K562 (cell line): ENCODE measurements around the gene USF2. TPM values are rescaled to one million over a fixed set of nuclear protein-coding genes. Genes with fewer than 3 reads are reported as not detected.

Source experiments
- ATAC-seq: fragments of 200-7000 bp; cut with Tn5 transposase; 3 replicates; pipeline ENCODE4 v1.9.1; 2020; ENCODE audit warnings: moderate library complexity
- BruUV-seq: library from RNA; stranded (reverse); fragments of 400-500 nt; replicated peaks from 2 replicates; lab custom pipeline; 2021; lab: Mats Ljungman, UMichigan
- CTCF ChIA-PET: fragments of 300-600 bp; formaldehyde crosslinking; extraction: SDS; loops from one replicate; lab custom pipeline; 2021; ENCODE audit warnings: low intra/inter-chr PET ratio; lab: Yijun Ruan, JAX
- POLR2A ChIA-PET: fragments of 300-600, 350-650 bp; sonication (Branson Sonifier 250); formaldehyde crosslinking; extraction: SDS; loops from one replicate; lab custom pipeline; 2021; ENCODE audit warnings: antibody characterized with exemption, inconsistent platforms; lab: Yijun Ruan, JAX
- DNase-seq, 4 experiments: peaks; one replicate each; pipeline versions ENCODE4 v3.0.0 to v3.0.0-alpha.2; 2011 to 2018; ENCODE audit warnings: low spot score in 3 of 4, mixed read lengths in 3 of 4; ENCODE audit errors: extremely low read depth in 1 of 4
- FAIRE-seq: peaks from 2 replicates; lab custom pipeline; 2011; peaks lifted over from hg19 to GRCh38; lab: Jason Lieb, UNC
- H2AFZ ChIP-seq: 2 replicates; pipeline ENCODE4 v1.6.0; 2011; ENCODE audit warnings: low read depth, low read length, control low read depth, inconsistent platforms
- H3K27ac ChIP-seq: fragments of 200-600 bp; 3 replicates; pipeline ENCODE4 v1.8.0; 2011; ENCODE audit warnings: low read depth, mild to moderate bottlenecking, control low read depth, inconsistent platforms, low read length, moderate library complexity, mixed read lengths; ENCODE audit errors: extremely low read depth
- H3K27me3 ChIP-seq, 2 experiments: fragments of 300-600 bp in 1 of 2; 2 replicates in 1 of 2; 3 replicates in 1 of 2; pipeline versions ENCODE4 v1.6.0 to v1.8.0; 2011; ENCODE audit warnings: inconsistent platforms in 2 of 2, low read length in 2 of 2, mild to moderate bottlenecking in 1 of 2, mixed read lengths in 1 of 2, moderate library complexity in 1 of 2; ENCODE audit not compliant: control insufficient read depth in 2 of 2, insufficient read depth in 2 of 2
- H3K36me3 ChIP-seq: fragments of 300-600 bp; 3 replicates; pipeline ENCODE4 v1.8.0; 2011; ENCODE audit warnings: mild to moderate bottlenecking, low read length, inconsistent platforms; ENCODE audit not compliant: control insufficient read depth, insufficient read depth
- H3K4me1 ChIP-seq, 2 experiments: fragments of 200-600 bp in 1 of 2; replicated peaks in 1 of 2; 2 replicates in 1 of 2; 3 replicates in 1 of 2; pipeline versions ENCODE4 v1.5.1 to v1.8.0; 2011; ENCODE audit warnings: inconsistent platforms in 2 of 2, low read length in 2 of 2, mild to moderate bottlenecking in 1 of 2, mixed read lengths in 1 of 2, moderate library complexity in 1 of 2; ENCODE audit not compliant: control insufficient read depth in 2 of 2, insufficient read depth in 2 of 2
- H3K4me2 ChIP-seq: 2 replicates; pipeline ENCODE4 v1.6.1; 2011; ENCODE audit warnings: low read length, control low read depth, inconsistent platforms, mixed read lengths; ENCODE audit not compliant: insufficient read depth
- H3K4me3 ChIP-seq: fragments of 200-600 bp; sonication (generic), shearing (Covaris generic); 2 replicates; pipeline ENCODE4 v1.5.1; 2016; ENCODE audit warnings: control low read depth, inconsistent platforms
- H3K79me2 ChIP-seq: fragments of 200-600 bp; 3 replicates; pipeline ENCODE4 v1.8.0; 2011; ENCODE audit warnings: low read length, inconsistent platforms; ENCODE audit not compliant: control insufficient read depth, insufficient read depth
- H3K9ac ChIP-seq, 2 experiments: 2 replicates each; pipeline versions ENCODE4 v1.6.0 to v1.6.1; 2011; ENCODE audit warnings: low read depth in 2 of 2, low read length in 2 of 2, control low read depth in 1 of 2, inconsistent platforms in 1 of 2, mild to moderate bottlenecking in 1 of 2, mixed read lengths in 1 of 2; ENCODE audit not compliant: insufficient read depth in 1 of 2
- H3K9me1 ChIP-seq: one replicate; pipeline ENCODE4 v1.6.0; 2011; ENCODE audit warnings: inconsistent platforms, mild to moderate bottlenecking, low read length, moderate library complexity; ENCODE audit not compliant: control insufficient read depth, insufficient read depth
- H3K9me3 ChIP-seq: replicated peaks from 2 replicates; pipeline ENCODE4 v1.5.1; 2011; ENCODE audit warnings: low read depth, low read length, inconsistent platforms; ENCODE audit not compliant: control insufficient read depth, insufficient read depth
- H4K20me1 ChIP-seq: replicated peaks from 2 replicates; pipeline ENCODE4 v1.6.1; 2011; ENCODE audit warnings: low read length, inconsistent platforms, mixed read lengths; ENCODE audit not compliant: control insufficient read depth, insufficient read depth
- MEF2A ChIP-seq: IDR thresholded peaks from 2 replicates; pipeline ENCODE4 v1.6.1; 2011; ENCODE audit warnings: low read depth, mild to moderate bottlenecking, low read length, moderate library complexity; ENCODE audit not compliant: control insufficient read depth
- NR1H2 ChIP-seq: sonication (generic); formaldehyde crosslinking; IDR thresholded peaks from 2 replicates; pipeline ENCODE4 v1.4.0; 2020; ENCODE audit warnings: mild to moderate bottlenecking, missing genetic modification reagents
- SAP30 ChIP-seq: fragments of 200-600 bp; sonication (generic); IDR thresholded peaks from 2 replicates; pipeline ENCODE4 v1.6.1; 2012; ENCODE audit warnings: borderline replicate concordance, low read depth, mild to moderate bottlenecking, moderate library complexity, low read length, control low read depth, inconsistent platforms; ENCODE audit not compliant: insufficient read depth, poor library complexity, severe bottlenecking
- STAT5B ChIP-seq: fragments of 250-450 bp; sonication (Bioruptor Pico); IDR thresholded peaks from 2 replicates; pipeline ENCODE4 v1.8.0; 2021; ENCODE audit warnings: mild to moderate bottlenecking, inconsistent platforms
- ZKSCAN3 ChIP-seq: fragments of 250-450 bp; sonication (Bioruptor Pico); IDR thresholded peaks from 2 replicates; pipeline ENCODE4 v1.4.0; 2020
- ZNF589 ChIP-seq: fragments of 200-800 bp; sonication (Bioruptor generic); IDR thresholded peaks from 2 replicates; pipeline ENCODE4 v1.6.1; 2016; ENCODE audit warnings: low read depth, missing genetic modification characterization, missing compliant biosample characterization
- ZSCAN29 ChIP-seq: fragments of 450-650 bp; IDR thresholded peaks from 2 replicates; pipeline ENCODE4 v1.6.1; 2017
- WGBS: fragments of 100-300 bp; shearing (Covaris generic); methylation state at CpG from one replicate; pipeline ENCODE4 v1.1.6; 2016; ENCODE audit warnings: low coverage, mixed read lengths; ENCODE audit not compliant: insufficient coverage; ENCODE audit errors: missing lambda C conversion rate; 5-methylcytosine and 5-hydroxymethylcytosine counted together
- in situ Hi-C: fragments of 300-500 bp; cut with MboI; formaldehyde crosslinking; loops from 4 replicates; pipeline ENCODE4 v1.15.0; 2018; ENCODE audit warnings: inconsistent platforms, mixed read lengths
- intact Hi-C: fragments of 100-400 bp; cut with micrococcal nuclease; formaldehyde crosslinking; loops from 2 replicates; pipeline ENCODE4 v1.14.2; 2022
- polyA plus RNA-seq, 8 experiments: library from polyadenylated mRNA; depleted of rRNA in 4 of 8; stranded (reverse) in 5 of 8; unstranded in 3 of 8; fragments of >200 nt; fragmentation: Nextera tagmentation in 2 of 8; fragmentation: Illumina TruSeq in 1 of 8; extraction: Ambion mirVana in 2 of 8; extraction: Trizol in 1 of 8; gene quantifications; 2 replicates each; pipeline versions ENCODE4 v1.2.1 to v1.2.3, GENCODE V29; 2011 to 2014; ENCODE audit warnings: inconsistent platforms in 1 of 8, missing spikeins in 1 of 8
- total RNA-seq, 7 experiments: library from RNA; depleted of rRNA in 6 of 7; stranded (reverse); fragments of >200 nt in 6 of 7; fragmentation: Illumina TruSeq in 2 of 7; extraction: Trizol in 2 of 7; gene quantifications; 2 replicates each; pipeline versions ENCODE4 v1.2.1 to v1.2.3, GENCODE V29; 2011 to 2021; ENCODE audit warnings: low replicate concordance in 1 of 7
- TF ChIP-seq, protein P1 (sequence below), 3 experiments: IDR thresholded peaks in 2 of 3; conservative IDR thresholded peaks in 1 of 3; 2 replicates each; pipeline ENCODE4 v1.5.1; 2011 to 2012; ENCODE audit warnings: low read length in 3 of 3, mild to moderate bottlenecking in 3 of 3, control low read depth in 2 of 3, improper control_type of control experiment in 1 of 3, inconsistent platforms in 1 of 3, low read depth in 1 of 3, mixed read lengths in 1 of 3, moderate library complexity in 1 of 3; ENCODE audit not compliant: insufficient read depth in 2 of 3
- TF ChIP-seq, protein P2 (sequence below), 2 experiments: fragments of 450-650 bp in 1 of 2; sonication (generic) in 1 of 2; formaldehyde crosslinking; conservative IDR thresholded peaks; 2 replicates each; pipeline versions ENCODE4 v1.4.0 to v1.8.1; 2020 to 2022; ENCODE audit warnings: mild to moderate bottlenecking in 1 of 2, missing genetic modification reagents in 1 of 2
- TF ChIP-seq, protein P3 (sequence below): fragments of 250-450 bp; sonication (Bioruptor Pico); IDR thresholded peaks from 2 replicates; pipeline ENCODE4 v1.8.0; 2022; ENCODE audit warnings: inconsistent platforms, mild to moderate bottlenecking, moderate library complexity, borderline replicate concordance

USF2 gene
- total and polyA plus RNA-seq, 9 of the 15 experiments (the other 6 are each of a cell fraction or from before 2014, with no cell fraction given), result 0.27 to 93.7 (median 58.4) TPM

DNA sequence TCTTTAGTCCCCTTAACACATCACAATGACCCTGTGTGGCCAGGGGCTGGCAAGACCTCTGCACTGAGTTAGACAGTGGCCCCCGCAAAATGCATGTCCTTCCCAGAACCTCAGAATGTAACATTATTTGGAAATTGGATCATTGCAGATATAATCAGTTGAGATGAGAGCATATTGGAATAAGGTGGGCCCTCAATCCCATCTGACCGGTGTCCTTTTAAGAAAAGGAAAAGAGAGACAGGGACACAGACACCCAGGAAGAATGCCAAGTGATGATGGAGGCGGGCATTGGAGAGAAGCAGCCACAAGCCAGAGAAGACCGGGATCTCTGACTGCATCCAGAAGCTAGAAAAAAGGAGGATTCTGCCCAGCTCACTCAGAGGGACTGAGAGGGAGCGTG is 42.0 kb upstream of the USF2 start:
- no peak overlapping the region for H3K9ac ChIP-seq
- FAIRE-seq (no peak), DNase-seq (no peak), ATAC-seq (no peak)
- no peaks in the 10 kb centered on the region for H3K9me1 ChIP-seq
- CTCF ChIA-PET, result no interaction called here
- BruUV-seq, result no TSS peak
- H2AFZ ChIP-seq, result no peak overlapping the region
- peaks cover 16% of the 10 kb centered on the region for H3K9me3 ChIP-seq
- in situ Hi-C loops (no loop called here), intact Hi-C loops (no loop called here)
- no peaks in the 10 kb centered on the region for H3K27me3 ChIP-seq
- no peaks in the 10 kb centered on the region for H3K79me2 ChIP-seq
- H3K4me2 ChIP-seq, result no peak overlapping the region
- H3K27ac ChIP-seq, result no peak overlapping the region
- H4K20me1 ChIP-seq, result no peaks in the 10 kb centered on the region
- 89% methylated on average over 5 of the region's 5 CpGs for WGBS
- TF ChIP-seq NR1H2, result no peak
- no peak for TF ChIP-seq ZSCAN29
- no peak for TF ChIP-seq STAT5B (CRISPR knock-in tag)
- TF ChIP-seq ZNF589 (CRISPR knock-in tag), result no peak
- no peak for TF ChIP-seq ZKSCAN3
- peaks cover 16 to 28% of the 10 kb centered on the region in 2 experiments for H3K4me1 ChIP-seq
- POLR2A ChIA-PET, result interaction anchor here (0.7 kb wide), 1 partner anchor 40 kb away, joined by 3 read pairs; no protein-coding TSS in a partner anchor
- no peaks in the 10 kb centered on the region for H3K36me3 ChIP-seq
- H3K4me3 ChIP-seq, result no peak overlapping the region

DNA sequence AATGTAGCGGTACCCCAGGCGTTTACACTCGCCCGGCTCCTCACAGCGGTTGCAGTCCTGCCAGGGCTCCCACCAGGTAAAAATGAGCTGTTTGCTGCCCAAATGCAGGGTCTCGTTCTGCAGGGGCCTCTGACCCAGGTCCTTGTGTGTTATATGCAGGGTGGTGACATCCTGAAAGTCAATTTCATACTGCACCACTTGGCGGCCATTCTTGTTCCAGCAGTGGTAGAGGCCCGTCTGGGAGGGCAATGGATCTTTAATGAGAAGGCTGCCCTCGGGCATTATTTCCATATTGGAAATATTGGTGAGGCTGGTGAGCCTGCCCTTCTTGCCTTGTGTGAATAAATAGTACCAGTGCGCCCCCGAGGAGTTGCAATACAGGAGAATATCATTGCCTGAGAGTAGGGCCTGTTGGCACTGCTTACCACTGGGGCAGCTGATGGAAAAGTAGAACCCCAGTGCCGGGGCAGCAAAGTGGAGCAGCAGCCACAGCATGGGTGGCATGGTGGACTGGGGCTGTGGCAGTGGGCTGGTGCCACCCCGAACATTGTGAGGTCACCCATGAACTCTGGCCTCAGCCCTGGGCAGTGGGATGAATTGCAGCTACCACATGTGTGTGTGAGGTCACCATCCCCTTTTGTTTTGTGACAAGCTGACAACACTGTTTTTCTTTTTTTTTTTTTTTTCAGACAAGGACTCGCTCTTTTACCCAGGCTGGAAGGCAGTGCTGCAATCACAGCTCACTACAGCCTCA is 40.4 kb upstream of the USF2 start, which contains the start of gene FAM187B:
Gene FAM187B (minus strand): TSS at position 563 of the 754 bp plus-strand sequence. CDS start 59 bp downstream, at position 504.
- Histone ChIP-seq H3K27me3 (0 out of 5 replicates have a peak, but pooled peaks cover 0 to 3% of the 10 kb centered on the region in 2 experiments), H3K9me1 (no peaks in the 10 kb centered on the region), H3K4me2 (no peak within 1 kb of the TSS), H3K79me2 (no peaks in the 10 kb centered on the region), H3K9me3 (peaks cover 1% of the 10 kb centered on the region; the same call in 1 of the 2 replicates), H4K20me1 (no peaks in the 10 kb centered on the region), H3K4me3 (no peak within 1 kb of the TSS), H3K27ac (no peak within 1 kb of the TSS), H3K9ac (peak within 1 kb of the TSS in 1 of 2 experiments; percentile 71; a peak in 2 of 4 replicates), H3K36me3 (no peaks in the 10 kb centered on the region), H2AFZ (0 out of 2 replicates have a peak within 1 kb of the TSS, but pooled peaks have one; percentile 22), H3K4me1 (peaks cover 16 to 28% of the 10 kb centered on the region in 2 experiments)
- DNase-seq (no peak), ATAC-seq (no peak), FAIRE-seq (no peak)
- intact Hi-C loops (no loop called here), in situ Hi-C loops (no loop called here)
- no TSS peak for BruUV-seq
- POLR2A ChIA-PET, result no interaction called here
- WGBS, result 61% methylated on average over 9 of the region's 14 CpGs
- CTCF ChIA-PET, result no interaction called here
- TF ChIP-seq SAP30 (no peak), MEF2A (peak; percentile 31; the same call in 1 of the 2 replicates)
- TF ChIP-seq, protein P1, sequence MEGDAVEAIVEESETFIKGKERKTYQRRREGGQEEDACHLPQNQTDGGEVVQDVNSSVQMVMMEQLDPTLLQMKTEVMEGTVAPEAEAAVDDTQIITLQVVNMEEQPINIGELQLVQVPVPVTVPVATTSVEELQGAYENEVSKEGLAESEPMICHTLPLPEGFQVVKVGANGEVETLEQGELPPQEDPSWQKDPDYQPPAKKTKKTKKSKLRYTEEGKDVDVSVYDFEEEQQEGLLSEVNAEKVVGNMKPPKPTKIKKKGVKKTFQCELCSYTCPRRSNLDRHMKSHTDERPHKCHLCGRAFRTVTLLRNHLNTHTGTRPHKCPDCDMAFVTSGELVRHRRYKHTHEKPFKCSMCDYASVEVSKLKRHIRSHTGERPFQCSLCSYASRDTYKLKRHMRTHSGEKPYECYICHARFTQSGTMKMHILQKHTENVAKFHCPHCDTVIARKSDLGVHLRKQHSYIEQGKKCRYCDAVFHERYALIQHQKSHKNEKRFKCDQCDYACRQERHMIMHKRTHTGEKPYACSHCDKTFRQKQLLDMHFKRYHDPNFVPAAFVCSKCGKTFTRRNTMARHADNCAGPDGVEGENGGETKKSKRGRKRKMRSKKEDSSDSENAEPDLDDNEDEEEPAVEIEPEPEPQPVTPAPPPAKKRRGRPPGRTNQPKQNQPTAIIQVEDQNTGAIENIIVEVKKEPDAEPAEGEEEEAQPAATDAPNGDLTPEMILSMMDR (IDR thresholded peaks at IDR 0.05 in 2 of 3, conservative IDR thresholded peaks at IDR 0.05 in 1 of 3; ENCODE audit: insufficient read depth in 2 of 3, low read depth in 1 of 3, low read length in 3 of 3), result no peak
- TF ChIP-seq, protein P2, sequence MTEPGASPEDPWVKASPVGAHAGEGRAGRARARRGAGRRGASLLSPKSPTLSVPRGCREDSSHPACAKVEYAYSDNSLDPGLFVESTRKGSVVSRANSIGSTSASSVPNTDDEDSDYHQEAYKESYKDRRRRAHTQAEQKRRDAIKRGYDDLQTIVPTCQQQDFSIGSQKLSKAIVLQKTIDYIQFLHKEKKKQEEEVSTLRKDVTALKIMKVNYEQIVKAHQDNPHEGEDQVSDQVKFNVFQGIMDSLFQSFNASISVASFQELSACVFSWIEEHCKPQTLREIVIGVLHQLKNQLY (CRISPR knock-in tag; conservative IDR thresholded peaks at IDR 0.05), result no peak
- TF ChIP-seq, protein P3, sequence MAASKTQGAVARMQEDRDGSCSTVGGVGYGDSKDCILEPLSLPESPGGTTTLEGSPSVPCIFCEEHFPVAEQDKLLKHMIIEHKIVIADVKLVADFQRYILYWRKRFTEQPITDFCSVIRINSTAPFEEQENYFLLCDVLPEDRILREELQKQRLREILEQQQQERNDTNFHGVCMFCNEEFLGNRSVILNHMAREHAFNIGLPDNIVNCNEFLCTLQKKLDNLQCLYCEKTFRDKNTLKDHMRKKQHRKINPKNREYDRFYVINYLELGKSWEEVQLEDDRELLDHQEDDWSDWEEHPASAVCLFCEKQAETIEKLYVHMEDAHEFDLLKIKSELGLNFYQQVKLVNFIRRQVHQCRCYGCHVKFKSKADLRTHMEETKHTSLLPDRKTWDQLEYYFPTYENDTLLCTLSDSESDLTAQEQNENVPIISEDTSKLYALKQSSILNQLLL (CRISPR knock-in tag), result no peak
